ENCODE measurements around the gene SLC44A5. TPM values are rescaled to one million over a fixed set of nuclear protein-coding genes. Genes with fewer than 3 reads are reported as not detected.

SLC44A5 gene
- total RNA-seq, 1 donor from 2014 or later, result 1.7 TPM

- no peak for DNase-seq
Observed at GRCh38 chr1:75171876-75172275, 439.0 kb downstream of the SLC44A5 start.

GRCh38 chr1:75170981-75171380, 439.9 kb downstream of the SLC44A5 start:
- DNase-seq, result no peak

GRCh38 chr1:75170011-75170410, 440.9 kb downstream of the SLC44A5 start:
- DNase-seq, result no peak

GRCh38 chr1:75166821-75167220, 444.1 kb downstream of the SLC44A5 start:
- no peak for DNase-seq

GRCh38 chr1:75165264-75165663, 445.6 kb downstream of the SLC44A5 start:
- DNase-seq, result no peak

- no peak for DNase-seq
Observed at GRCh38 chr1:75159154-75159553, 451.8 kb downstream of the SLC44A5 start.

Other genes starting within 250 kb of the SLC44A5 start
- gene ACADM, start 113.6 kb upstream of the SLC44A5 start, total RNA-seq, result 47.0 and 57.8 TPM in 2 replicates
- 76.0 and 79.6 TPM in 2 replicates for gene RABGGTB, start 175.1 kb upstream of the SLC44A5 start, total RNA-seq
- 0.14 and 0.34 TPM in 2 replicates for gene MSH4, start 185.8 kb upstream of the SLC44A5 start, total RNA-seq

Measured in dermis blood vessel endothelial cell (primary cell).